GM18499 (cell line): Measurements from ENCODE around the gene STIL.

Experiments
- ATAC-seq: cut with Tn5 transposase; IDR thresholded peaks from one replicate; pipeline ENCODE4 v1.9.1; 2021; ENCODE audit warnings: moderate number of reproducible peaks; ENCODE audit not compliant: insufficient read depth, unreplicated experiment

The STIL gene

GRCh38 chr1:47241114-47242113 lies 72.5 kb downstream of the STIL start:
- no peak for ATAC-seq

DNA sequence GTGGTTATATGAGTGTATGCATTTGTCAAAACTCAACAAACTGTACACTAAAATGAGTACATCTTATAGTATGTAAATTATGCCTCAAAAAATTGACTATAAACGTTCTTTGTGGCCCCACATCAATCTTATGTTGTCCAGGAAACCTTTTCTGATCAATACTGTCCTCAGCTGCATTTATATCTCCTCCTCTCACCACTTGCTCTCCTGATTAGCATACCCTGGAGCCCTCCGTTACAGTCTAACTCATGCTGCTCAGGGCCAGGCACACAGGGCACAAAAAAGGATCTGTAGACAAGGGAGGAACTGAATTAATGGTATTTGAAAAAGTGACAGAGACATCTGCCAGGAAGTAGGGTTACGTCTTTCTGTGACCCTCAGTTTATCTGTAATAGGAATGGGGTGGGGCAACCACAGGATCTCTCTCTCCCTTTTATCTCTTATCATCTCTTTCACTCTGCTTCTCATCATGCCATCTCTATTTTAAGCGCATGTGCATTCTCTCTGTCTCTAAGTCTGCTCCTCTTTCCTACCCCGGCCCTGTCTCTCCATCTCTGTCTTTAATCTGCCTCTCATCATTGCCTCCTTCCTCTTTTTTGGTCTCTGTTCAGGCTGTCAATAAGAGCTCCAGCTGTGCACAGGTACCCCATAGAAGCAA lies 74.9 kb downstream of the STIL start:
- no peak for ATAC-seq

DNA sequence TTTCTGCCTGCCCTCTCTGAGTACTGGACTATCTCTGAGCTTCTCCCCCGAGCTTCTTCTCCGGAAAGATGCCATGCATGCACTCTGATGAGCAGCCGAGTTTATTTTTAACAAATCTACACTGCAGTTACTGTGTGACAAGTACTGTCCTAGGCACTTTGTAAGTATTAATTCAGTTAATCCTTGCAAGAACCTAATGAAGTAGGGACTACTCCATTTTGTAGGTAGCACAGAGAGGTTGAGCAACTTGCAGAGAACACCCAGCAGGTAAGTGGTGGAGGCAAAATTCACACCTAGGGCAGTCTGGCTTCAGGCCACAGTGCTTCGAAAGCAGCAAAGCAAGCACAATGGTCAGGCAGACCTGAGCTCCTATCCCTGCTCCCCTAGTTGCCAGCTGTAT lies 78.1 kb downstream of the STIL start:
- no peak for ATAC-seq

- no peak for ATAC-seq
Observed at GRCh38 chr1:47235241-47235681, 78.7 kb downstream of the STIL start.

- no peak for ATAC-seq
Observed at GRCh38 chr1:47233186-47233585, 80.8 kb downstream of the STIL start.

GRCh38 chr1:47232187-47232874 lies 81.6 kb downstream of the STIL start, which contains the start of gene TAL1:
Gene TAL1 (minus strand): TSS chr1:47232225. CDS start chr1:47225888, 6,337 bp downstream.
- no peak for ATAC-seq

- ATAC-seq: no peak
Observed at GRCh38 chr1:47231301-47232186, 82.4 kb downstream of the STIL start.

DNA sequence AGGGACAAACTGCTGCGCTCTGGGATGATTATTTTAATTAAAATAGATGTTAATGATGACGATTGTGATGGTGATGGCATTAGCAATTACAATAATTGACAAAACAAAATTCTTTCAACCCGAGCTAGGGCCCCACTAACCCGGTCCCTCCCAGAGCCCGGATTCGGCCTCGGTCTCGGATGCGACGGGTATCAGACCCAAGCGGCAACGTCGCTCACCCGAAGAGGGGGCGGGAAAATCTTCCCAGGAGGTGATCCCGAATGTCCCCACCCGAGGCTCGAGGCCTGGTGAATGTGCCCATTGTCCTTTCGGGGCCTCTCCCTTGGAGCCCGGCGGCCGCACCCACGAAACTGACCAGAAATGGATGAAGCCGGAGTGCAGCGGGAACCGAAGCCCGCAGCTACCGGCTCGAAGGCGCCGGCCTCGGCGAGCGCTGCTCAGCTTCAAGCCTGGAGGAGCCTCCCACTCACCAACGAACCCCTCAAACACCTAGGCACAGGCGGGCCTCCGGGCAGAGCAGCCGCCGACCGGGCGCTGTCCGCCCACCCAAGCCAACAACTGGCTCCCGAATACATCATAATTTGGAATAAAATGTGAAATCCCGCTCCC lies 83.2 kb downstream of the STIL start:
- no peak for ATAC-seq

DNA sequence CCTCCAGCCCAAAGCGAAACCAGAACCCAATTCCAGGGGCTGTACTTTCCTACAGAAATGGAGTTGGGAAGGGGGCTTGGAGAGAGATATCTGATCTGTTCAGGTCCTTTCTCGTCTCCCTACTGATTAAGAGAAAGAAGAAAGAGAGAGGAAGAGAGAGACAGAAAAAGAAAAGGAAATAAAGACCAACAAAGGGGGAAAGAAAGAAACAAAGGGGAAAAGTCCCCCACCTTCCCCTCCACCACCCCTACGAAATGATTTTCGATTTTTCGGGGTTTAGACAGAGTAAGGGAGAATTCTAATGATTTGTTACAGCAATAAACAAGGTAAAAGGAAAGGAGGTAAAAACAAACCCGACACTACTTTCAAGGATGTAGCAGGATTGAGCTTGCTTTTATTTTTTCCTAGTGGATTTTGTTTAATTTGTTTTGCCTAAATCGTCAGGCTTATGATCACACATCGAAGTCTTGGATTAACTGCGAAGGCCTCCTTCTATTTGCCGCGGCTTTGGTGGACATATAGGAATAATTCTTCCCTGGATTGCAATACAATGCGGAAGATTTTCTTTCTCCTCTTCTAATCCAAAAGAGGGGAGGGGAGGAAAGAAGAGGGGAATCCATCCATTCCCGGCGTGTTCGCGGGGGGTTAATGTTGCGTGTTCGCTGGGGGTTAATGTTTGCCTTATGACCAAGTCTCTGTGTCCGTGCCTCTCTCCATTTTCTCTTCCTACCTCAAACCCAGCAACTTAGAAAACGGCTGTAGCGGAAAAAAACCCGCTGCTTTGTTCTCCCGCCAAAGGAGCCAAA lies 83.9 kb downstream of the STIL start:
- no peak for ATAC-seq

- no peak for ATAC-seq
Observed at GRCh38 chr1:47229031-47229885, 84.7 kb downstream of the STIL start.

DNA sequence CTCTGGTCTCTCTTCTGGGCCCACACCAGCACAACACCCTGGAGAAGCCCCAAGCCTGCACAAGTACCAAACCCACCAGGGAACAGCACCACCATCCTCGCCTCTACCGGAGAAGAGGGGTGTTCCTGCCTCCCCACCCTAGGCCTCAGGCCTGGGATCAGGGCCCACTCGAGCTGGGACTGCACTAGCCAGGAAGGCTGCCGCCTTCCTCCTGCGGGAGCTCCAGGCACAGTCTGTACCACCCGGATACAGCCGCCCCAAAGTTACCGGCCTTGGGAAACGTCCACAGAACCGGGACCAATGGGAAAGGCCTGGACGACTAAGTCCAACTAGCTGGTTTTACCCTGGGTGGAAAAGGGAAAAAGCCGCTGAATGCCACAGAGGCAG lies 85.3 kb downstream of the STIL start:
- ATAC-seq: no peak

DNA sequence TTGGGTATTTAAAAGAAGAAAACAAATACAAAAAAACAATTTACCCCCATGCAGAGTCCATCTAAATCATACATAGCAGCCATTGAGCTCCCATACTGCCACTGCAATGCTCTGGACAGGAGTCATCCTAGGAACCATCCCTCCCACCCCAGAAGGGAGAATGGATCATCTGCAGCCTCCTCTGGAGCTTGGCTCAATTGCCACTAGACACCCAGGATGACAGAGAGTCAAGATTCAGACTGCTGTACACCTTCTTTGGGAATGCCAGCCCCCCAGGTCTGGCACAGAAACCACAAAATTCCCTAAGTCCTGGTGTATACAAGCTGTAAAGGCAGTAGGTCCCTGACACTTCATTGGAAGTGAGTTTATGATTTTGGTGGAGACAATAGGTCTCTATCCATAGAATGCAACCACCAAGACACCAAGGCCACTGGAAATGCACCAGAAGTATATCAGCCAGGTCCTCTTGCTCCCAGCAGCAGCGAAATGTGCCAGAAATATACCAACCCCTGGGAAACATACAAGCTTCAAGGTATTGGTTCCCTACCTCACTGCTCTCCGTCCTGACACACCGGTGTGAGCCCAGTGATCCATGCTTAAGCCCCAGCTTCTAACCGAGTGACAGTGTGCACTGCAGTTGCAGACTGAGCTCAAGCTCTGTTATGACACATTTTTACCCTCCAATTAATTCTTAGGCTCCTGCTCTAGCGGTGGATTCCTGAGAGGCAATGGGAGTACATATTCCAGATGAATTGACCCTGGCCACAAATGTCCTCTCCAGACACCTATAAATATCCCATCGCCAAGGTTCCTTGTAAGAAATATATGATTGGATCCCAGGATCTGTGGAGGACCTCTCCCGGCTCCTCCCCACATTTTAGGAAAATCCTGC lies 86.4 kb downstream of the STIL start:
- ATAC-seq: no peak

- ATAC-seq: no peak
Observed at GRCh38 chr1:47226839-47227215, 87.1 kb downstream of the STIL start.

DNA sequence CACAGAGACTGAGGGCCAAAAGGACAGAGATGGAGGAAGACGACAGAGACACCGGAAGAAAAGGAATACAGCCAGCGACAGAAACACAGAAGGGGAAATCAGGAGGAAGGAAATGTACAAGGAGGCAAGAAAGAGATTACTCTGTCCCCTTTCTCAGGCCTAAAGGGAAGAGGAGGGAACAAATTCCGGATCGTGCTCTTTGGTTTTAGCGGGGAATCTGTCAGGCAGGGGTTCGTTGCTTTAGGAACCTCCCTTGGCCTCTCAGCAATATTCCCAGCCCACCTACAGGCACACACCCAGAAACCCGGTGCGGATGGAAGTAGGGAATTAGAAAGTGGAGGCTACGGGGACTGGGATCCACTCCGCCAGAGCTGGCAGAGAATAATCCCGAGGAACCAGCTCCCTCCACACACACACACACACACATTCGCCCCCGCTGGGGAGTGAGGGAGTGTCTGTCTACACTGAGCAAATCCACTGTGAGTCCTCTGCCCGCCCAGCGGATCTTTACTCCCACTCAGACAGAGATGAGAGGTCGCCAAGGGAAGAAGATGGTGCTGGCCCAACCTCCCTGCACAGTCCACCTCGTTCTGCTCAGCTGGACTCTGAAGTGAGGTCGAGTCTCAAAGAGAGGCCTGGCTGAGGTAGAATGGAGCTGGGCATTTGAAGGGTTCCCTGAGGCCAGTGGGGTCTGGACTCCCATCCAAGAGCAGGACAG lies 87.7 kb downstream of the STIL start:
- ATAC-seq: no peak

DNA sequence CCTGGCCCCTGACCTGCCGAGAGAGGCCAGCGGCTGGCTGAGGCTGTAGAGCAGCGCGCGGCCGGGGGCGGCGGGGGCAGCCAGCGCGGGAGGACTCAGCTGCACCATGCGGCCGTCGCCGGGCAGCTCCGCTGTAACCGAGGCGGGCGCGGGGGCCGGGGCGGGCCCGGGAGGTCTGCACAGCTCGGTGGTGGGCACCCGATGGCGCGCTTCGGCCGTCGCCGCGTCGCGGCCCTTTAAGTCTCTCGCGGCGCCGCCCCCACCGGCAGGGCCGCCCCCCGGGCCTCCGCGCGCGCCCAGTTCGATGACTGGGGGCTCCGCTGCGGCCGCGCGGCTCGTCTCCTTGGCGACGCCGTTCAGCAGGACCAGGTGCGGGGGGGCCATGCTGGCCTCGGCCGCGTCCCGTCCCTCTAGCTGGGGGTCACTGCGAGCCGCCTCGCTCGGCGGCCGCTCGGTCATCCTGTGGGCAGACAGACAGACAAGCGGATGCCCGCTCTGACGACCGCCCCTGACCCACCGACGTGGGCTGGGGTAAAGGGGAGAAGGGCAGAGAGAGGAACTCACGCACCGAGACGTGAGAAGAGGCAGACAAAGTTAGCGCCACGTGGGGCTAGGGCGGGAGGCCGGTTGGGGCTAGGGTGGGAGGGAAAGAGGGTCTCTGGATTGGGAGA lies 88.4 kb downstream of the STIL start:
- no peak for ATAC-seq
